HG03103 (cell line): ENCODE results near the gene SGK1.
"Not testable (repeated sequence)": the region's sequence is repeated elsewhere in the genome, so short reads cannot be mapped to it uniquely, and the experiment has no call there.

Experiments
- ATAC-seq: cut with Tn5 transposase; IDR thresholded peaks from one replicate; pipeline ENCODE4 v1.9.1; 2021; ENCODE audit warnings: low read depth; ENCODE audit not compliant: unreplicated experiment

The SGK1 gene

GRCh38 chr6:134196568-134197193, 121.2 kb downstream of the SGK1 start:
- no peak for ATAC-seq

GRCh38 chr6:134195985-134196384, 121.9 kb downstream of the SGK1 start:
- no peak for ATAC-seq

- no peak for ATAC-seq
Observed at GRCh38 chr6:134195164-134195906, 122.6 kb downstream of the SGK1 start.

GRCh38 chr6:134193536-134194498, 124.1 kb downstream of the SGK1 start:
- no peak for ATAC-seq

GRCh38 chr6:134192609-134193008, 125.3 kb downstream of the SGK1 start:
- not testable (repeated sequence) for ATAC-seq

- no peak for ATAC-seq
Observed at GRCh38 chr6:134190883-134191282, 127.0 kb downstream of the SGK1 start.

GRCh38 chr6:134187751-134188150, 130.2 kb downstream of the SGK1 start:
- ATAC-seq = no peak

- no peak for ATAC-seq
Observed at GRCh38 chr6:134187154-134187553, 130.8 kb downstream of the SGK1 start.

- ATAC-seq = no peak
Observed at GRCh38 chr6:134186355-134186754, 131.6 kb downstream of the SGK1 start.

- ATAC-seq = no peak
Observed at GRCh38 chr6:134185277-134185676, 132.6 kb downstream of the SGK1 start.

GRCh38 chr6:134183844-134184243, 134.1 kb downstream of the SGK1 start:
- no peak for ATAC-seq

- no peak for ATAC-seq
Observed at GRCh38 chr6:134182528-134182927, 135.4 kb downstream of the SGK1 start.

GRCh38 chr6:134181726-134182125, 136.2 kb downstream of the SGK1 start:
- not testable (repeated sequence) for ATAC-seq

GRCh38 chr6:134181251-134181650, 136.7 kb downstream of the SGK1 start:
- ATAC-seq = not testable (repeated sequence)

- not testable (repeated sequence) for ATAC-seq
Observed at GRCh38 chr6:134180540-134180939, 137.4 kb downstream of the SGK1 start.

- no peak for ATAC-seq
Observed at GRCh38 chr6:134178161-134179044, 139.5 kb downstream of the SGK1 start.

GRCh38 chr6:134177753-134178160, 140.2 kb downstream of the SGK1 start:
- ATAC-seq = no peak

- no peak for ATAC-seq
Observed at GRCh38 chr6:134177236-134177635, 140.7 kb downstream of the SGK1 start.

- no peak for ATAC-seq
Observed at GRCh38 chr6:134176264-134176975, 141.5 kb downstream of the SGK1 start.
